HCT116 (cell line): ENCODE results near the gene KISS1R. TPM values are rescaled to one million over a fixed set of nuclear protein-coding genes. Genes with fewer than 3 reads are reported as not detected.

Source experiments
- ATAC-seq: fragments of 200-7000 bp; cut with Tn5 transposase; 2 replicates; pipeline ENCODE4 v1.9.1; 2020; ENCODE audit warnings: mild to moderate bottlenecking, moderate library complexity
- BruUV-seq: library from RNA; stranded (reverse); fragments of 400-500 nt; replicated peaks from 2 replicates; lab custom pipeline; 2021; lab: Mats Ljungman, UMichigan
- CTCF ChIA-PET: fragments of 300-600 bp; sonication (Branson Sonifier 250); formaldehyde crosslinking; loops from one replicate; lab custom pipeline; 2021; ENCODE audit warnings: antibody characterized with exemption; lab: Charles Lee
- POLR2A ChIA-PET: fragments of 300-600, 350-600 bp; sonication (Branson Sonifier 250); formaldehyde crosslinking; loops from one replicate; lab custom pipeline; 2021; ENCODE audit warnings: antibody characterized with exemption; lab: Charles Lee
- RAD21 ChIA-PET, 2 experiments: fragments of 300-600 bp; sonication (Branson Sonifier 250); formaldehyde crosslinking; loops; one replicate each; lab custom pipeline; 2023; ENCODE audit warnings: low total read pairs in 2 of 2; ENCODE audit not compliant: uncharacterized antibody in 2 of 2, unreplicated experiment in 2 of 2, low non-redundant PET in 1 of 2; lab: Charles Lee
- DNase-seq: peaks from one replicate; pipeline ENCODE4 v3.0.0-alpha.2; 2010; ENCODE audit warnings: low read depth, low spot score
- H2AFZ ChIP-seq: fragments of 200-600 bp; shearing (Covaris generic), sonication (generic); 2 replicates; pipeline ENCODE4 v1.6.1; 2017; ENCODE audit warnings: low read depth, mixed run types, mixed read lengths, antibody characterized with exemption, low read length; ENCODE audit not compliant: poor library complexity, severe bottlenecking
- H3K27ac ChIP-seq: 2 replicates; pipeline ENCODE4 v1.5.1; 2012; ENCODE audit warnings: low read depth, low read length
- H3K27me3 ChIP-seq: fragments of 200-600 bp; sonication (generic); 2 replicates; pipeline ENCODE4 v1.6.1; 2016; ENCODE audit warnings: mixed run types, low read length, mixed read lengths; ENCODE audit not compliant: insufficient read depth
- H3K36me3 ChIP-seq, 2 experiments: fragments of 200-500 bp in 1 of 2; fragments of 200-600 bp in 1 of 2; sonication (Bioruptor generic) in 1 of 2; sonication (generic) in 1 of 2; 2 replicates each; pipeline versions ENCODE4 v1.5.1 to v1.6.1; 2014 to 2016; ENCODE audit warnings: low read length in 2 of 2, inconsistent platforms in 1 of 2, mixed read lengths in 1 of 2, mixed run types in 1 of 2; ENCODE audit not compliant: insufficient read depth in 2 of 2, control insufficient read depth in 1 of 2
- H3K4me1 ChIP-seq, 2 experiments: fragments of 200-600 bp in 1 of 2; sonication (generic) in 1 of 2; 2 replicates each; pipeline versions ENCODE4 v1.5.1 to v1.6.1; 2012 to 2017; ENCODE audit warnings: low read length in 2 of 2, inconsistent platforms in 1 of 2, mild to moderate bottlenecking in 1 of 2, mixed read lengths in 1 of 2, mixed run types in 1 of 2, moderate library complexity in 1 of 2; ENCODE audit not compliant: insufficient read depth in 2 of 2, control insufficient read depth in 1 of 2
- H3K4me2 ChIP-seq: fragments of 200-600 bp; sonication (generic); 2 replicates; pipeline ENCODE4 v1.6.1; 2017; ENCODE audit warnings: mixed run types, low read length, mixed read lengths
- H3K4me3 ChIP-seq, 2 experiments: fragments of 200-600 bp in 1 of 2; sonication (generic) in 1 of 2; replicated peaks in 1 of 2; 2 replicates each; pipeline ENCODE4 v1.5.1; 2011 to 2016; ENCODE audit warnings: low read length in 2 of 2, control low read depth in 1 of 2, low read depth in 1 of 2, mild to moderate bottlenecking in 1 of 2, mixed read lengths in 1 of 2, mixed run types in 1 of 2
- H3K79me2 ChIP-seq: fragments of 200-600 bp; sonication (generic); 2 replicates; pipeline ENCODE4 v1.6.1; 2017; ENCODE audit warnings: mild to moderate bottlenecking, mixed run types, low read length, moderate library complexity, mixed read lengths; ENCODE audit not compliant: insufficient read depth
- H3K9ac ChIP-seq: fragments of 200-600 bp; sonication (generic); 2 replicates; pipeline ENCODE4 v1.6.1; 2016; ENCODE audit warnings: low read length, mixed read lengths
- H3K9me2 ChIP-seq: fragments of 200-600 bp; sonication (generic), shearing (Covaris generic); 2 replicates; pipeline ENCODE4 v1.6.1; 2017; ENCODE audit warnings: mixed run types, mild to moderate bottlenecking, moderate library complexity; ENCODE audit not compliant: insufficient read depth
- H3K9me3 ChIP-seq, 2 experiments: fragments of 200-500 bp in 1 of 2; fragments of 200-600 bp in 1 of 2; sonication (Bioruptor generic) in 1 of 2; sonication (generic) in 1 of 2; 2 replicates each; pipeline ENCODE4 v1.6.1; 2014 to 2017; ENCODE audit warnings: low read length in 2 of 2, mixed read lengths in 2 of 2, inconsistent platforms in 1 of 2, low read depth in 1 of 2, mild to moderate bottlenecking in 1 of 2, mixed run types in 1 of 2, moderate library complexity in 1 of 2; ENCODE audit not compliant: control insufficient read depth in 1 of 2, insufficient read depth in 1 of 2
- H4K20me1 ChIP-seq: fragments of 200-600 bp; sonication (generic), shearing (Covaris generic); 2 replicates; pipeline ENCODE4 v1.6.1; 2017; ENCODE audit warnings: mixed run types, mild to moderate bottlenecking, moderate library complexity; ENCODE audit not compliant: insufficient read depth
- EGR1 ChIP-seq: IDR thresholded peaks from 2 replicates; pipeline ENCODE4 v1.6.1; 2012; ENCODE audit warnings: low read depth
- EZH2 ChIP-seq: fragments of 200-600 bp; sonication (generic); IDR thresholded peaks from 2 replicates; pipeline ENCODE4 v1.6.1; 2017; ENCODE audit warnings: antibody characterized with exemption, mixed run types
- EZH2phosphoT487 ChIP-seq: fragments of 200-600 bp; IDR thresholded peaks from 2 replicates; pipeline ENCODE4 v1.6.1; 2018; ENCODE audit warnings: antibody characterized with exemption, borderline replicate concordance
- FOSL1 ChIP-seq: IDR thresholded peaks from 2 replicates; pipeline ENCODE4 v1.6.1; 2012; ENCODE audit warnings: low read depth
- SP1 ChIP-seq: IDR thresholded peaks from 2 replicates; pipeline ENCODE4 v1.6.1; 2012; ENCODE audit warnings: low read depth
- SRF ChIP-seq: IDR thresholded peaks from 2 replicates; pipeline ENCODE4 v1.6.1; 2012; ENCODE audit warnings: low read depth
- YY1 ChIP-seq: IDR thresholded peaks from 2 replicates; pipeline ENCODE4 v1.6.1; 2011; ENCODE audit warnings: low read length, low read depth, moderate library complexity, mild to moderate bottlenecking; ENCODE audit not compliant: insufficient replicate concordance; ENCODE audit errors: extremely low read depth
- ZBTB33 ChIP-seq: IDR thresholded peaks from 2 replicates; pipeline ENCODE4 v1.6.1; 2011; ENCODE audit warnings: mild to moderate bottlenecking, low read length, moderate library complexity; ENCODE audit not compliant: insufficient replicate concordance; ENCODE audit errors: extremely low read depth
- intact Hi-C: fragments of 100-400 bp; cut with micrococcal nuclease; formaldehyde crosslinking; loops from 2 replicates; pipeline ENCODE4 v1.10.0; 2022
- total RNA-seq: library from RNA; stranded (reverse); gene quantifications from one replicate; pipeline ENCODE4 v1.2.1, GENCODE V29; 2021; ENCODE audit not compliant: unreplicated experiment

KISS1R gene
- total RNA-seq, 1 experiment from 2014 or later, result 5.9 TPM

DNA sequence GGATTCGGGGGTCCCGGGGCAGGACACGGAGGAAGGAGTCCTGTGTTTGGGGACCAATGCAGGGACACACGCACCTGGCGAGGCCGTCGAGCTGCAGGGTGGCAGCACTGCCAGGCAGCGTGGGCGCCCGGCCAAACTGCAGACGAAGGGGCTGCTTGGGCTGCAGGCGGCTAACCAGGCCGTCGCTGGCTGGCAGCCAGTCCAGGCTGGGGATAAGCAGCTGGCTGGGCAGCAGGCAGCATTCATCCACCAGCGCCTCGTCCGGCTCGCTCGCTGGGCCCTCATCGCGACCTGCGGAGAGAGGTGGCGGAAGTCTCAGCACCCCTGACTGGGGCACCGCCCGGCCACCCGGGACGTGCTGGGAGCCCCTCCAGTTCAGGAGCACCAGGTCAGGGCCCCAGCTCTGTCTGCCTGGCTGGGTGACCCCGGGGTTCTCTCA lies 46.2 kb upstream of the KISS1R start:
- Histone ChIP-seq H3K27ac (no peak overlapping the region), H3K4me3 (no peak overlapping the region), H3K36me3 (peaks cover 5 to 15% of the 10 kb centered on the region in 2 experiments; a peak in 2 of 4 replicates), H3K79me2 (no peaks in the 10 kb centered on the region), H3K27me3 (no peaks in the 10 kb centered on the region), H3K9ac (no peak overlapping the region), H2AFZ (no peak overlapping the region), H3K4me1 (peaks cover 19 to 36% of the 10 kb centered on the region in 2 experiments), H4K20me1 (no peaks in the 10 kb centered on the region), H3K9me2 (no peaks in the 10 kb centered on the region), H3K4me2 (no peak overlapping the region), H3K9me3 (no peaks in the 10 kb centered on the region)
- DNase-seq (no peak), ATAC-seq (no peak)
- TF ChIP-seq YY1 (no peak), EZH2phosphoT487 (no peak), SP1 (no peak), SRF (no peak), ZBTB33 (no peak), FOSL1 (no peak), EGR1 (no peak), EZH2 (no peak)
- no TSS peak for BruUV-seq
- intact Hi-C loops, result no loop called here
- RAD21 ChIA-PET, result no interaction called here
- CTCF ChIA-PET, result no interaction called here
- POLR2A ChIA-PET, result no interaction called here
